Dendritic cell treated with granulocyte-macrophage colony-stimulating factor and Interleukin-4, amounts not matched to agents 40 ng/mL and 50 ng/mL, for 4 days (primary cell): Measurements from ENCODE around the gene TRIM3.

Source experiments
- H3K27ac Mint-ChIP-seq: one replicate; pipeline ENCODE4 v1.8.0; 2022; ENCODE audit warnings: mild to moderate bottlenecking, mixed read lengths
- H3K27me3 Mint-ChIP-seq: one replicate; pipeline ENCODE4 v1.8.0; 2022; ENCODE audit warnings: mild to moderate bottlenecking, mixed read lengths
- H3K36me3 Mint-ChIP-seq: one replicate; pipeline ENCODE4 v1.8.0; 2022; ENCODE audit warnings: low read depth, mixed read lengths
- H3K4me1 Mint-ChIP-seq: one replicate; pipeline ENCODE4 v1.8.0; 2022; ENCODE audit warnings: low read depth, mixed read lengths
- H3K4me3 Mint-ChIP-seq: one replicate; pipeline ENCODE4 v1.8.0; 2022; ENCODE audit warnings: mild to moderate bottlenecking, moderate library complexity, mixed read lengths
- H3K9me3 Mint-ChIP-seq: one replicate; pipeline ENCODE4 v1.8.0; 2022; ENCODE audit warnings: mixed read lengths
- intact Hi-C: fragments of 100-400 bp; cut with micrococcal nuclease; formaldehyde crosslinking; loops from one replicate; pipeline ENCODE4 v1.15.0; 2022

Gene TRIM3

GRCh38 chr11:6488342-6488741 lies 14.6 kb upstream of the TRIM3 start:
- intact Hi-C loops, result no loop called here
- H3K27ac Mint-ChIP-seq, result no peak overlapping the region
- H3K27me3 Mint-ChIP-seq, result no peaks in the 10 kb centered on the region

DNA sequence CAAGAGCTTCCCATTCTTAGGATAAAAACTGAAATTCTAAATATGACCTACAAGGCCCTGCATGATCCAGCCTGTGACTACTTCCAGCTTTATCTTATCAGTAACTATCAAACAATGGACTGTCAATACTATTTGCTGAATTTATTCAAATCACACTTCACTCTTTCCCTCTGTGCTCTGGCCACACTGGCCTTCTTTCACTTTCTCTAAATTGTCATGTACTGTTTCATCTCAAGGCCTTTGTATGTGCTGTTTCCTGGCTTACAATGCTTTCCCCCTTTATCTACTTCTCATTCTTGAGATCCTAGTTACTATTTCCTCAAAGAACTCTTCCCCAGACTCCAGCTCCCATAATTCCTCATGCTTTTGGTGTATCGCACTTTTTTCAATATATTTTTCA lies 13.2 kb upstream of the TRIM3 start:
- Mint-ChIP-seq H3K9me3 (no peaks in the 10 kb centered on the region), H3K36me3 (peaks cover 53% of the 10 kb centered on the region), H3K4me3 (no peak overlapping the region), H3K4me1 (peaks cover 14% of the 10 kb centered on the region), H3K27me3 (no peaks in the 10 kb centered on the region), H3K27ac (no peak overlapping the region)
- intact Hi-C loops, result no loop called here

More at GRCh38 chr11:6488342-6488741, 14.6 kb upstream of the TRIM3 start:
- Mint-ChIP-seq H3K4me1 (peaks cover 3% of the 10 kb centered on the region), H3K4me3 (no peak overlapping the region), H3K9me3 (no peaks in the 10 kb centered on the region), H3K36me3 (peaks cover 54% of the 10 kb centered on the region)

- intact Hi-C loops, result no loop called here
Observed at GRCh38 chr11:6486256-6486655, 12.5 kb upstream of the TRIM3 start.

GRCh38 chr11:6485661-6486060 lies 11.9 kb upstream of the TRIM3 start:
- H3K27me3 Mint-ChIP-seq, result no peaks in the 10 kb centered on the region
- peaks cover 54% of the 10 kb centered on the region for H3K36me3 Mint-ChIP-seq
- H3K9me3 Mint-ChIP-seq, result no peaks in the 10 kb centered on the region
- H3K27ac Mint-ChIP-seq, result no peak overlapping the region
- intact Hi-C loops, result no loop called here
- no peak overlapping the region for H3K4me3 Mint-ChIP-seq
- peaks cover 19% of the 10 kb centered on the region for H3K4me1 Mint-ChIP-seq

More at GRCh38 chr11:6486256-6486655, 12.5 kb upstream of the TRIM3 start:
- H3K4me3 Mint-ChIP-seq, result no peak overlapping the region
- peaks cover 54% of the 10 kb centered on the region for H3K36me3 Mint-ChIP-seq
- H3K27me3 Mint-ChIP-seq, result no peaks in the 10 kb centered on the region
- peaks cover 14% of the 10 kb centered on the region for H3K4me1 Mint-ChIP-seq
- H3K9me3 Mint-ChIP-seq, result no peaks in the 10 kb centered on the region
- H3K27ac Mint-ChIP-seq, result no peak overlapping the region

- H3K27ac Mint-ChIP-seq, result peak overlapping the region; percentile 96
- H3K27me3 Mint-ChIP-seq, result no peaks in the 10 kb centered on the region
- peaks cover 52% of the 10 kb centered on the region for H3K36me3 Mint-ChIP-seq
- peak overlapping the region; percentile 50 for H3K4me3 Mint-ChIP-seq
- H3K4me1 Mint-ChIP-seq, result peaks cover 38% of the 10 kb centered on the region
- intact Hi-C loops, result loop anchor here (5.0 kb wide), 2 partner anchors 119 to 134 kb away; partner anchors contain the start of genes ILK, RRP8 and TPP1
- no peaks in the 10 kb centered on the region for H3K9me3 Mint-ChIP-seq
Observed at GRCh38 chr11:6483015-6483414, 9.3 kb upstream of the TRIM3 start.

DNA sequence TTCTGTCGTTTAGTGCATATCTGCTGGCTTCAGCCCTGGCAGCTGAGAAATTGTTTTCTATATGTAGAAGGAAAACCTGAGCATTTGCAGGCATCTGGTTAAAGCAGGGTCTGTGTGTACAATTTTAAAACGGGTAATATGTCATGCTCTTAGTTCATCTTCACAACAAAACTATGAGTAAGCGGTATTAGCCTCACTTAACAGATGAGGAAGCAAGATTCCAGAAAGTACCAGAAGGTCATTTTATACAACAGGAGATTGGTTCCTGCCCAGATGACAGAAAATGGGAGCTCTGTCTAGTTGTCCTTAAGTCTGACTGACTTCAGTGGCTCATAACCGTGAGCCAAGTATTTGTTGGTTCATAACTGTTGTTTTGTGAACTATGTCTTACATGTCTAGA lies 8.7 kb upstream of the TRIM3 start:
- intact Hi-C loops, result loop anchor here (5.0 kb wide), 2 partner anchors 120 to 135 kb away; partner anchors contain the start of genes ILK, RRP8 and TPP1
- H3K36me3 Mint-ChIP-seq, result peaks cover 57% of the 10 kb centered on the region
- H3K27me3 Mint-ChIP-seq, result no peaks in the 10 kb centered on the region
- H3K9me3 Mint-ChIP-seq, result no peaks in the 10 kb centered on the region
- H3K27ac Mint-ChIP-seq, result peak overlapping the region; percentile 96
- peak overlapping the region; percentile 95 for H3K4me3 Mint-ChIP-seq
- peaks cover 38% of the 10 kb centered on the region for H3K4me1 Mint-ChIP-seq

GRCh38 chr11:6481924-6482275 lies 8.2 kb upstream of the TRIM3 start:
- Mint-ChIP-seq H3K27me3 (no peaks in the 10 kb centered on the region), H3K4me3 (peak overlapping the region; percentile 95), H3K9me3 (no peaks in the 10 kb centered on the region), H3K4me1 (peaks cover 38% of the 10 kb centered on the region), H3K27ac (peak overlapping the region; percentile 96), H3K36me3 (peaks cover 62% of the 10 kb centered on the region)
- intact Hi-C loops, result loop anchor here (1.0 to 5.0 kb wide), 5 partner anchors 91 to 247 kb away; partner anchors contain the start of genes FHIP1B, ILK, MRPL17 and RRP8

GRCh38 chr11:6481012-6481923 lies 7.5 kb upstream of the TRIM3 start, which contains the start of the genes ARFIP2 and TIMM10B:
TSS of gene ARFIP2 (minus strand) at chr11:6481331. CDS start at chr11:6480421, 910 bp downstream.
TSS of gene TIMM10B (plus strand) at chr11:6481501. CDS start at chr11:6481517, 16 bp downstream.
- Mint-ChIP-seq H3K27me3 (no peaks in the 10 kb centered on the region), H3K27ac (peak within 1 kb of the TSS; percentile 96), H3K36me3 (peaks cover 68% of the 10 kb centered on the region), H3K4me1 (peaks cover 42% of the 10 kb centered on the region), H3K4me3 (peak within 1 kb of the TSS; percentile 95), H3K9me3 (no peaks in the 10 kb centered on the region)
- intact Hi-C loops, result loop anchor here (1.0 to 5.0 kb wide), 5 partner anchors 90 to 246 kb away; partner anchors contain the start of genes FHIP1B, ILK, MRPL17 and RRP8

DNA sequence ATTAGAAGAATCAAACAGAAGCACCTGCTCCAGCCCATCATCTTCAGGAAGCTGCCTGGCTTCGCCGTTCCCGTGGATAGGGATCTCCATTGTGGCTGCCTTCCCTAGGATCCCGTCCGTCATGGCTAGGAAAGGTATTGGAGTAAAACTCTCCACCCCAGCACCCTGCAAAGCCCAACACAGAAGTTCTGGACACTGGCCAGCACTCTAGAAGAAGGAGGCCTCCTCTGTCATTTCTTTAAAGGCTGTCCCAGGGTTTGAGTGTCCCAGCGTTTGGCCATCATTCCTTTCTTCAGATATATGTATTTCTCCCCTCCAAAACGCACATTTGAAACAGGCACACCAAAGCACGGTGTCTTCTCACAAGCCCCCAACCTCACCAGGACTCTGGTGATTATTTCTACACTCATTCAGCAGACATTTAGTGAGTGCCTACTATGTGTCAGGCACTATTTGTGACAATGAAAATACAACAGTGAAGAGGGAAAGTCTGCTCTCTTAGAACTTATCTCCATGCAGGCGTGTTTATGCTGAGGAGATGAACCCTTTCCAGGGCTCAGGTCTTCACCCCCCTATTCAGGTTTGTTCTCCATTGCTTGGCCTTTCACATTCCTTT lies 6.7 kb upstream of the TRIM3 start:
- peak overlapping the region; percentile 95 for H3K4me3 Mint-ChIP-seq
- H3K4me1 Mint-ChIP-seq, result peaks cover 49% of the 10 kb centered on the region
- H3K27ac Mint-ChIP-seq, result peak overlapping the region; percentile 96
- intact Hi-C loops, result loop anchor here (2.0 to 5.0 kb wide), 4 partner anchors 90 to 246 kb away; partner anchors contain the start of genes FHIP1B, ILK, RRP8 and SMPD1
- H3K27me3 Mint-ChIP-seq, result no peaks in the 10 kb centered on the region
- peaks cover 68% of the 10 kb centered on the region for H3K36me3 Mint-ChIP-seq
- no peaks in the 10 kb centered on the region for H3K9me3 Mint-ChIP-seq

DNA sequence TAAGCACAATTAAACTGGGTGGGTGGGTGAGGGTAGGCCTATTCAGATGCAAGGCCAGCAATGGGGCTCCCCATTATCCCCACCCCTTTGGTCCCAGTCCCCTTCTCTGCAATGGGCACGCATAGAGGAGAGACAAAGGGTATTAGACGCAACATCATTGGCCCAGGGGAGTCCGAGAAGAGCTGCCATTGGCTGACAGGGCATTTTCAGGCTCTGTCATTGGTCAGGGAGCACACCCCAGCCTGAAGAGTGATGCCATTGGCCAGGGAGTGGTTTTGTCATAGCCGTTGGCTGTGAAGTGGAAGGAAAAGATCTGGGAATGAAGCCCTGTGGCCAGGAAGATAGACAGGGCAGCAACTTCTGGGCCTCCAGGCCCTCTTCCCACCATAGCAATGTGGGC lies 2.8 kb upstream of the TRIM3 start:
- Mint-ChIP-seq H3K9me3 (no peaks in the 10 kb centered on the region), H3K4me3 (no peak overlapping the region), H3K4me1 (peaks cover 62% of the 10 kb centered on the region), H3K36me3 (peaks cover 47% of the 10 kb centered on the region), H3K27ac (no peak overlapping the region), H3K27me3 (no peaks in the 10 kb centered on the region)
- intact Hi-C loops, result loop anchor here (2.0 kb wide), 1 partner anchor 38 kb away; no protein-coding TSS in a partner anchor

DNA sequence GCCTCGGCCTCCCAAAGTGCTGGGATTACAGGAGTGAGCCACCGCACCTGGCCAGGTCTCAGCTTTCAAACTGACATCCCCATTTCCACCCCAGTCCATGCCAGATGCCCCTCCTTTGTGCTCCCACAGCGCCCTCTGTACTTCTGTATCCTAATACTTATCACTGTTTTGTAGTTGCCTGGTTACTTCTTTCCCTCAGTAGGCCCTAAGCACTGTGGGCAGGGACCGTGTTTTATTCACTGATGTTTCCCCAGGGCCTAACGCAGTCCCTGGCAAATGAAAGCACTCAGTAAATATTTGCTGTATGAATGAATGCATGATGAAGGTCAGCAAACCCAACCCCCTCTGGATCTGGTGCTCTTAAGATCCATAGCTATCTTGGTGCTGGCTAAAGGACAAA lies 2.2 kb upstream of the TRIM3 start:
- no peaks in the 10 kb centered on the region for H3K9me3 Mint-ChIP-seq
- peaks cover 41% of the 10 kb centered on the region for H3K36me3 Mint-ChIP-seq
- H3K4me3 Mint-ChIP-seq, result no peak overlapping the region
- no peaks in the 10 kb centered on the region for H3K27me3 Mint-ChIP-seq
- H3K4me1 Mint-ChIP-seq, result peaks cover 62% of the 10 kb centered on the region
- H3K27ac Mint-ChIP-seq, result no peak overlapping the region
- intact Hi-C loops, result loop anchor here (2.0 kb wide), 1 partner anchor 37 kb away; no protein-coding TSS in a partner anchor

- no peak overlapping the region for H3K4me3 Mint-ChIP-seq
- intact Hi-C loops, result no loop called here
- H3K4me1 Mint-ChIP-seq, result peaks cover 52% of the 10 kb centered on the region
- H3K27me3 Mint-ChIP-seq, result no peaks in the 10 kb centered on the region
- H3K36me3 Mint-ChIP-seq, result peaks cover 36% of the 10 kb centered on the region
- no peak overlapping the region for H3K27ac Mint-ChIP-seq
- H3K9me3 Mint-ChIP-seq, result no peaks in the 10 kb centered on the region
Observed at GRCh38 chr11:6474806-6475500, 1.2 kb upstream of the TRIM3 start.

DNA sequence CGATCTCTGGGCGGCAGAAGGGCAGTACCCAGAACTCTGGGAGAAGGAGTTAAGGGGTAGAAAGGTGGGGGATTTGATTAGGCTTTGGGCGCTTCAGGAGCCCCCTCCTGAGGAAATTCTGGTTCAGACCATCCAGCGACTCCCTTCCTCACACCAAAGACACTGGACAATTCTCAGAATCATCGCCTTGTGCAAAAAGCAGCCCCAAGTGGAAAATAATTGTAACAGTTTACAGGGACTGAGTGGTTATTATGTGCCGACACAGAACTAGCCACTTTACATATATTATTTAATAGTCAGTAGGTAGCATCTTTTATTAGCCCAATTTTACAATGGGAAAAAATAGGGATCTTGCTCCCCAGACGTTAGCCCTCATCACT lies 662 bp upstream of the TRIM3 start:
- H3K9me3 Mint-ChIP-seq, result no peaks in the 10 kb centered on the region
- intact Hi-C loops, result no loop called here
- H3K4me1 Mint-ChIP-seq, result peaks cover 47% of the 10 kb centered on the region
- peak overlapping the region; percentile 88 for H3K4me3 Mint-ChIP-seq
- H3K27me3 Mint-ChIP-seq, result no peaks in the 10 kb centered on the region
- H3K27ac Mint-ChIP-seq, result peak overlapping the region; percentile 94
- H3K36me3 Mint-ChIP-seq, result peaks cover 31% of the 10 kb centered on the region
